ENCODE results near the gene SPTBN1. TPM values are rescaled to one million over a fixed set of nuclear protein-coding genes. Genes with fewer than 3 reads are reported as not detected.

SPTBN1 gene
- total and polyA plus RNA-seq, 2 experiments from 2014 or later, result 58.1 to 204 TPM

GRCh38 chr2:54531558-54531957 is 75.4 kb downstream of the SPTBN1 start:
- no peaks in the 10 kb centered on the region for H4K20me1 ChIP-seq (replicated peaks; ENCODE audit: insufficient read depth)
- Mint-ChIP-seq H3K27ac (no peak overlapping the region; the same call in 1 of the 2 replicates), H3K27me3 (ENCODE audit: insufficient read depth, low read depth, poor library complexity) (no peaks in the 10 kb centered on the region), H3K36me3 (ENCODE audit: low read depth) (peaks cover 18% of the 10 kb centered on the region), H3K4me1 (peaks cover 5% of the 10 kb centered on the region), H3K4me3 (no peak overlapping the region), H3K9me3 (no peaks in the 10 kb centered on the region)
- H3K27me3 ChIP-seq (ENCODE audit: insufficient read depth), result no peaks in the 10 kb centered on the region
- H2AFZ ChIP-seq, result no peak overlapping the region
- H3K4me3 ChIP-seq, result no peak overlapping the region
- H3K9me2 ChIP-seq (ENCODE audit: insufficient read depth), result no peaks in the 10 kb centered on the region; the same call in 1 of the 2 replicates
- no peaks in the 10 kb centered on the region for H3K79me2 ChIP-seq (replicated peaks; ENCODE audit: insufficient read depth)
- no peak for TF ChIP-seq EZH2 (IDR thresholded peaks at IDR 0.05; ENCODE audit: low read depth, unreplicated experiment)
- TF ChIP-seq ETS1 (IDR thresholded peaks at IDR 0.05), result no peak
- no peak overlapping the region for H3K27ac ChIP-seq (ENCODE audit: low read depth)
- ATAC-seq (no peak), DNase-seq (ENCODE audit: low spot score) (no peak)
- H3K4me2 ChIP-seq, result no peak overlapping the region
- no peaks in the 10 kb centered on the region for H3K36me3 ChIP-seq (ENCODE audit: insufficient read depth)
- no peaks in the 10 kb centered on the region for H3F3A ChIP-seq (replicated peaks; ENCODE audit: low read depth)
- no peaks in the 10 kb centered on the region; the same call in 1 of the 2 replicates for H3K4me1 ChIP-seq (ENCODE audit: insufficient read depth)

- Histone ChIP-seq H3K9me2 (ENCODE audit: insufficient read depth) (peaks cover 4% of the 10 kb centered on the region; the same call in 1 of the 2 replicates), H3K79me2 (replicated peaks; ENCODE audit: insufficient read depth) (no peaks in the 10 kb centered on the region), H4K20me1 (replicated peaks; ENCODE audit: insufficient read depth) (no peaks in the 10 kb centered on the region; the same call in 1 of the 2 replicates), H3K4me3 (no peak overlapping the region), H3K4me1 (ENCODE audit: insufficient read depth) (no peaks in the 10 kb centered on the region; the same call in 1 of the 2 replicates), H3K4me2 (no peak overlapping the region), H3K27me3 (ENCODE audit: insufficient read depth) (no peaks in the 10 kb centered on the region), H3K36me3 (ENCODE audit: insufficient read depth) (no peaks in the 10 kb centered on the region), H3K27ac (ENCODE audit: low read depth) (no peak overlapping the region), H2AFZ (no peak overlapping the region), H3F3A (replicated peaks; ENCODE audit: low read depth) (no peaks in the 10 kb centered on the region)
- Mint-ChIP-seq H3K4me3 (no peak overlapping the region), H3K36me3 (ENCODE audit: low read depth) (peaks cover 6% of the 10 kb centered on the region; the same call in 2 of the 3 replicates), H3K27ac (no peak overlapping the region; the same call in 1 of the 2 replicates), H3K27me3 (ENCODE audit: insufficient read depth, low read depth, poor library complexity) (no peaks in the 10 kb centered on the region), H3K9me3 (no peaks in the 10 kb centered on the region), H3K4me1 (peaks cover 5% of the 10 kb centered on the region)
- ATAC-seq (no peak), DNase-seq (ENCODE audit: low spot score) (no peak)
- TF ChIP-seq EZH2 (IDR thresholded peaks at IDR 0.05; ENCODE audit: low read depth, unreplicated experiment) (no peak), ETS1 (IDR thresholded peaks at IDR 0.05) (no peak), CTCF (conservative IDR thresholded peaks at IDR 0.05; ENCODE audit: low read depth in 2 of 2) (no peak), ZNF462 (CRISPR knock-in tag; IDR thresholded peaks at IDR 0.05) (no peak), CREB1 (CRISPR knock-in tag; IDR thresholded peaks at IDR 0.05; ENCODE audit: low read depth) (no peak), POLR2AphosphoS5 (IDR thresholded peaks at IDR 0.05; ENCODE audit: low read depth) (no peak), STAT1 (IDR thresholded peaks at IDR 0.05; ENCODE audit: unreplicated experiment) (no peak)
Observed at GRCh38 chr2:54534221-54534620, 78.1 kb downstream of the SPTBN1 start.

All from GM23338 (cell line).